Activated T-helper 1 cell treated with anti-CD3 and anti-CD28 coated beads, Interleukin-2, amount 50 U/mL, for 16 hours (primary cell): ENCODE results near the gene ZNF682.
A peak's percentile ranks its signal among the peaks of the same experiment; 100 is the strongest.
"Not testable (repeated sequence)": the region's sequence is repeated elsewhere in the genome, so short reads cannot be mapped to it uniquely, and the experiment has no call there.

Source experiments
- DNase-seq, 2 donors: peaks; one replicate each; pipeline ENCODE4 v3.0.0-alpha.2; 2020; ENCODE audit warnings: low read depth in 1 of 2, low spot score in 1 of 2

The ZNF682 gene

DNA sequence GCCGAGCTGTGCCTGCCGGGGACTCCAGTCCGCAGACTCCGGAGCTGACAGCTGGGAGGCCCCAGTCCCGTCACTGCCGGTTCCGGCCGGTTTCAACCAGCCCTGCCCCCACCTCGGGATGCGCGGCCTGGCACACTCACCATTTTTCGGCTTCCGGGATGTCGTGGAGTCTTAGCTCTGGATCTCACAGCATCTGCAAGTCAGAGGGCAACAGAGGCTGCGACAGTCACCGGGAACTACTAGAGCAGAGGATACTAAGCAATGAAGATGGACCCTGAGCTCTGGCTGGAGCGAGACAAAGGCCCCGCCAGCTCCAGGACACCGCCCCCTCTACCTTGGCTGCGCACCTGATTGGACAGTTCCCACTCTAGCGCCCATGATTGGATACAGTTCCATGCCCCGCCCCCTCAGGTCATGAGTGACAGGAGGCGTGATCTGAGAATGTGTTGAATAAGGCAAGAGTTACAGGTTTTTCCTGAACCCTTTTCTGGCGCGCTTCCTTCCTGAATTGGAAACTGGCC lies at the start of gene ZNF682:
TSS of gene ZNF682 (minus strand) at position 303 of the 521 bp plus-strand sequence. CDS start at position 143, 160 bp downstream.
- peak; percentile 87 to 88 for DNase-seq

DNA sequence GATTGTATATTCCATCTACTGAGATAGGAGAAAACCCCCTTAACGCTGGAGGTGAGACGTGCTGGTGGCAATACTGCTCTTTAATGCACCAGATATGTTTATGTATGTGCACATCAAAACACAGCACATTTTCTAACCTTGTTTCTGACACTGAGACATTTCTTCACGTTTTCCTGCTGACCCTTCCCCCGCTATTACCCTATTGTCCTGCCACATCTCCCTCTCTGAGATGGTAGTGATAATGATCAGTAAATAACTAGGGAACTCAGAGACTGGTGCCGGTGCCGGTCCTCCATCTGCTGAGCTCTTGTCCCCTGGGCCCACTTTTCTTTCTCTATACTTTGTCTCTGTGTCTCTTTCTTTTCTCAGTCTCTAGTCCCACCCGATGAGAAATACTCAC lies 43.6 kb upstream of the ZNF682 start:
- DNase-seq, result not testable (repeated sequence)

DNA sequence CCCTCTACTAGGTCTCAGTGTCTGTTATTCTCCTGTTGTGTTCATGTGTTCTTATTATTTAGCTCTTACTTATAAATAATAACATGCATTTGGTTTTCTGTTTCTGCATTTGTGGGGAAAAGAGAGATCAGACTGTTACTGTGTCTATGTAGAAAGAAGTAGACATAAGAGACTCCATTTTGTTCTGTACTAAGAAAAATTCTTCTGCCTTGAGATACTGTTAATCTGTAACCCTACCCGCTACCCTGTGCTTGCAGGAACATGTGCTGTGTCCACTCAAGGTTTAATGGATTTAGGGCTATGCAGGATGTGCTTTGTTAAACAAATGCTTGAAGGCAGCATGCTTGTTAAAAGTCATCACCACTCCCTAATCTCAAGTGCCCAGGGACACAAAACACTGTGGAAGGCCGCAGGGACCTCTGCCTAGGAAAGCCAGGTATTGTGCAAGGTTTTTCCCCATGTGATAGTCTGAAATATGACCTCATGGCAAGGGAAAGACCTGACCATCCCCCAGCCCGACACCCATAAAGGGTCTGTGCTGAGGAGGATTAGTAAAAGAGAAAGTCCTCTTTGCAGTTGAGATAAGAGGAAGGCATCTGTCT lies 43.0 kb upstream of the ZNF682 start:
- not testable (repeated sequence) for DNase-seq

DNA sequence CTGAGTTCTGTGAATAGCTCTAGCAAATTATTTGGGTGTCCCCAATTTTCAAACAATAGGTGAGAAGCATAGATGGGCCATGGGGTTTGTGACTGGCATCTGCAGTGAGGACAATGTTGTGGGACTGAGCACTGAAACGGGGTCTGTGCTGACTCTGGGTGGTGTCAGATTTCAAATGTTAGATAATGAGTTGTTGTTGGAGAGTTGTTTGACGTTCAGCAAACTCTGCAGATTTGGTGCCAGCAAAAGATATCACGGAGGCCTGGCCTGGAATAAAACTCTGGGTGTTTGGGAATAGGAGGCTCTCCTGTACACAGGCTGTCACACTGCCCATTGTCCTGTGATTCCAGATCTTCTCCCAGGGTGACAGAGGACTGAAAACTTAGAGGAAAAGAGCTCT lies 41.4 kb upstream of the ZNF682 start:
- DNase-seq, result no peak

DNA sequence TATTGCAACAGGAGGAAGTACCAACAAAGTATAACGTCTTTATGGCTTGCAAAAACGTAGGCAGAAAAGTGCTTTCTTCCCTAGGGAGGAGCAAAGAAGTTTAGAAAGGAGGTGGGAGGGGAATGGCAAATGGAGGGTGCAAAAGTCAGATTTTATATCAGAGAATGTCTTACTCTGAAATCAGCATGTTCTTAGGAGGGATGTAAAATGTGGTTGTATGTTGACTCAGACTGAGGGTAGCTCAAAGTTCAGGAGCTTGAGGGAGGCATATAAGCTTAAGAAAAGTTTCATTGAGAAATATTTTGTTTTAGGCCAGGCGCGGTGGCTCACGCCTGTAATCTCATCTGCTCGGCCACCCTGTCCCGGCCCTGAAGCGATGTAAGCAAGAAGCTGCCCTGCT lies 40.2 kb upstream of the ZNF682 start:
- DNase-seq, result no peak

DNA sequence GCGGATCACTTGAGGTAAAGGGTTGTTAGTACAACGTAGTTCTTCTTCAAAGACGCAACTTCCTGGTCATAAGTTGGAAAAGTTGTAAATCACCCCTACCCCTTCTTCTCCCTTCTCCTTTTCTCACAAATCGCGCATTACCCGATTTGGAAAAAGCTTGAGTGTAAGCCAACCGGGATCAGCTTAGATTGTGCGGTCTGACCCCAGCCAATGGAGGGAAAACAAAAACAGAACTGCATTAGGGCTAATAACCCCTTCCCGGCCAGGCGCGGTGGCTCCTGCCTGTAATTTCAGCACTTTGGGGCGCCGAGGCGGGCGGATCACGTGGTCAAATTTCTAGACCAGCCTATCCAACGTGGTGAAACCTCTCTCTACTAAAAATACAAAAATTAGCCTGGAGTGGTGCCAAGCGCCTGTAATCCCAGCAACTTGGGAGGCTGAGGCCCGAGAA lies 39.3 kb upstream of the ZNF682 start:
- no peak for DNase-seq

DNA sequence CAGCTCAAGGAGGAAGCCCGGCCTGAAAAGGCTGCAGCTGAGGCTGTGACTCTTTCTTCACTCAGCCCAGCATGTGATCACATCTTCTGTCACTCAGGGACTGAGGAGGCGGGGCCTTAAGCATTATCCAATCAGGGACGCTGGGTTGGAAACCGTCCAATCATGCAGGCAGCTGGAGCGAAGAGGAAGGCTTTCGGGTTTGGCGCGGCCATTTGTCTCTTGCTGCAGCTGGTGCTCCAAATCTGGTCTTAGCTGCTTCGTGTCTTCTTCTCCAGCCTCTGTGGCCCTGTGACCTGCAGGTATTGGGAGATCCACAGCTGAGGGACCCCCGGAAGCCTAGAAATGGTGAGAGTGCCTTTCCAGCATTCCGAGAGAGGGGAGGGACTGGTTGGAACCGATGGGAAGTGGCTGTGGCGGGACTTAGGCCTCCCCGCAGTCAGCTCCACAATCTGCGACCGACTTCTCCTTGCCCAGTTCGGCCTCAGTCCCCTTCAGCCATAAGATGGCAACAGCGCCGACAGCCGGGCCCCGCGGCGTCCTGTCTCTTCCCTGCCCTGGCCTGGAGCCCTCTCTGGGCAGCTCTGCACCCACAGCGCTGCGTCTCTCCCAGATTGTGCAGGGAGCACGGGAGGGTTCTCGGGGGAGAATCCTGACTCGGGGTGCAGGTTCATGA lies 38.6 kb upstream of the ZNF682 start, which contains the start of gene ZNF90:
TSS of gene ZNF90 (plus strand) at position 210 of the 673 bp plus-strand sequence. CDS start at position 343, 133 bp downstream.
- DNase-seq, result peak; percentile 49 to 72

DNA sequence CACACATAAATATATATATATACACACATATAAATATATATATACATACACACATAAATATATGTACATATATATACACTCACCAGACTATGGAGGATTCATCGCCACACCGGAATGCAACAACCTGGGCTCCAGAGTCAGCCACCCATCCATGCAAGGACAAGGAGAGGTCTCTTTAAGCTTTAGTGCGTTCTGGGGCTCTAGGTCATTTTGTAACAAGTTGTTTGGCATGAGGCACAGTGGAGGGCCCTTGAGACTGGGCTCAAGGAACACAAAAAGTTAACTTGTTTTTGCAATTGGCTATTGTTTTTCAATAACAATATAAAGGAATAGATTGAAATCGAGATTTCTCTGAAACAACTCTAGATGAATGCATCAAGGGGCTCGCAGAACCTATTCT lies 33.6 kb upstream of the ZNF682 start:
- DNase-seq, result no peak

DNA sequence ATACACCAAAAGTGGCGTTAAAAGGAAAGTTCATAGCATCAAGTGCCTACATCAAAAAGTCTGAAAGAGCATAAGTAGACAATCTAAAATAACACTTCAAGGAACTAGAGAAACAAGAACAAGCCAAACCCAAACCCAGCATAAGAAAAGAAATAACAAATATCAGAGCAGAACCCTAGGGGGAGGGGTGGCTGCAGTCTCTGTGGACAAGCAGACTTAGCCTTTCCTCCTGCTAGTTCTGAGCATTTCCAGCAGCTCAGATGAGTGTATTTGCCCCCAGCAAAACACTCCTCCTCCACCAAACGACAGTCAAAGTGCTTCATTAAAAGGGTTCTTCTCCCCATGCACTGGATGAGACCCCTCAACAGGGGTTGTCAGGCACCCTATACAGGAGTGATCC lies 31.4 kb upstream of the ZNF682 start:
- no peak for DNase-seq

DNA sequence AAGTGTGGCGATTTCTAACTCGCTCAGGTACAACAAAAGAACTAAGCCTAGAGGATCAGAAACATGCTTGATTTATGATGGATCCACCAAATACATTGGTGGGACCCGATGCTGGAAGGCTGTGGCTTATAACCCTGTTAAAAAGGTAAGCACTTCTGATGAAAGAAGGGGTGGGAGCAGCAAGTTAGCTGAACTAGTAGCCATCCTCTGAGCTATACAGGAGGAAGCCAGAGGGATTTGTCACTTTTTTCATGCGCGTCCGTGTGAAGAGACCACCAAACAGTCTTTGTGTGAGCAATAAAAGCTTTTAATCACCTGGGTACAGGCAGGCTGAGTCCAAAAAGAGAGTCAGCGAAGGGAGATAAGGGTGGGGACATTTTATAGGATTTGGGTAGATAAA lies 29.3 kb upstream of the ZNF682 start:
- DNase-seq, result not testable (repeated sequence)

DNA sequence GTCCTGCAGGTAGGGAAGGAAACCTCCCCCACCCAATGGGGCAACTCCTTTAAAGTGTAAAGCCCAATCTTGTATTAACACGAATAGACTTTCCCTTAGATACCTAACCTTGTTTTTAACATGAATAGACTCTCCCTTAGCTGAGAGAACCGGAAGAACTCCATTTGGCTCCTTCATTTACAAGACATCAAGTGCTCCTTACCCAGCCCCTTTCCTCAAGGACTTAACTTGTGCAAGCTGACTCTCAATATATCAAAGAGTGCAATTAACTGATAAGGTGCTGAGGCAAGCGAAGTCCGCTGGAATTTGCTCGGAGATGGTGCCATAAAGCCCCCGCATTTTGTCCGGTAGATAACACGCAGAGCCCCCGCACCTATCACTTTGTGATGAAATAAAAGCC lies 28.6 kb upstream of the ZNF682 start:
- DNase-seq, result no peak

DNA sequence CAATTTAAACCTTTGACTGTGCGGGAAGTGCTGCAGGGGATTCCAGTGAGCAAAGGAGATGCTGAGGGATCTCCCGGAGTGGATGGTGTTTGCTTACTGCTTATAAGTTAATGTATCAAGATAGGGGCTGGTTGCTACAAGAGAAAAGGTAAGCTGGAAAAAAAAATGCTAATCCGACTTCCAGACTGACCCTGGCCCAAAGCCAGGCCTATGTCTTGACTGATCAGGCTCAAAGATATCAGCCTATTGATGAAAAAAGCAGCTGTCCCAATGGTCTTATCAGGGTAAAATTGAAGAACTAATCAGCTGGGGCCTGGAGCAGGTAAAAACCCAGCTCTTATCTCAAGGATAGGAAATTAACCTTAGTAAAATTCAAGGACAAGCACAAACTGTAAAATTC lies 27.6 kb upstream of the ZNF682 start:
- no peak for DNase-seq

DNA sequence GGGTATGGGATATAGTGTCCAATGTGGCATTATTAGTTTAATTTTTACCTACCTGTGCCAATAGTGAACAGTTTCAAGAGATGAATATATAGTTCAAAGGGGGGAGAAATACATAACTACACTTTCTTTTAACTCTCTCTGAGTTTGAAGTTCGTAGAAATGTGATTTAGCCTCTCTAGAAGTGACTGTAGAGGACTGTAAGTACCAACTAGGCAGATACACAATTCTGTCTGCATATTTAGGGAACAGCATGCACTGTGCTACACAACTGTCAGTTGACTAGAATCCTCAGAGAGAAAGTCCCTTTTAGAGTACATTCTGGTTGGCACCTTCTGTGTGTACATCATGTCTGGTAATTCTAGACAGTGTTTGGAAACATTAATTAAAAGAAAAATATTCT lies 21.0 kb upstream of the ZNF682 start:
- DNase-seq, result no peak

DNA sequence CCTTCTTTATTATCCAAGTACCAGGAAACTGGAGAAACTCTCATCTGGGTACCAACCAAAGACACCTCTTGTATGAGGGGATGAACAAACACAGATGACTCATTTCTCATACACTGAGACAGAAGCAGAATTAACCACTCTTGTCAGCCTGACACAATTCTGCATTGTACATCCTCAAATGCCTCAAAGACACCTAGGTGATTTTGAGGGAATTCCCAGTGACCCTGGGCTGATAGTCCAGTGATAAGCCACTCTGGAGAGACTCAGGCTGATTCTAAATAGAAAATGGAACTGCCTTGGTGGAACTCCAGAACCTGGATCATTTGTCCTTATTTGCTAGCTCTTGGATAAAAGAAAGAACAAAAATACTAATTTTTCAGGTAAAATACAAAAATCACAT lies 19.4 kb upstream of the ZNF682 start:
- not testable (repeated sequence) for DNase-seq

DNA sequence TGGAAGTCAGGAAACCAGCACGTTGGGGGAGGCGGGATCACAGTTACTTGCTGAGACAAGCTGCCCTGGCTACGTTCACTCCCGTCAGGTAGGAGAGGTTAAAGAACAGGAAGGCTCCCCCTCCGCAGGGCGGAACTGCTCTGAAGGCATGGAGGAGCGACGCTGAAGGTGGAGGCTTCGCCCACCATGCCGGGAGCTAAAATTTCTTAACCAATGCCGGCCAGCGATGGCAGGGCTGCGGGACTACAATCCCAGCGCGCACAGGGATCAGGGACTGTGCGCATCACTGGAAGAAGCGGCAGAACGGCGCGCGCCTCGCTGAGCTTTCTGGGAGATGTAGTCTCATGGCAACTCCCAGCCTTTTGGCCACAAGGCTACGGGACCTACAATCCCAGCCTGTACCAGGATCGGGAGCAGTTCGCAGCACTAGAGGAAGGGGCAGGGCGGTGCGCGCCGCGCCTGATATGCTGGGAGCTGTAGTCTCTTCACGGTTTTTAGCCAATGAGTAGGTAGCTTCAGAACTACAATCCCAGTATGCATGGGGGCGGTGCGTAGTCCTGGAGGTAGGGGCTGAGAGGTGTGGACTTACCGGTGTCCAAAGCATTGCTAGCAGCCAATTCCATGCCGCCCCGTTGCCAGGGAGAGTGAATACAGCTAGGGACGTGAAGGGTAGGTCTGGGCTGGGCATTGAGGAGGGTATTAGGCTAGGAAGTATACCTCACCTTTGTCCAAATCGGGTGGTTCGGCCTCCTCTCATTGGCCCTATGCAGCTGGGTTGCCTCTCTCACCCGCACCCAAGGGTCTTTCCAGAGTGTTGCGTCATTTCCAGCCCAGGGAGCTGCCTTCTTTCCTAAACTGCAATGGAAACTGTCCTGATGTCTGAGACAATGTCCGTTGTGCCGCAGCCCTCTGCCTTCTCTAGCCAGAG lies 12.8 kb upstream of the ZNF682 start:
- peak; percentile 25 to 27 for DNase-seq

DNA sequence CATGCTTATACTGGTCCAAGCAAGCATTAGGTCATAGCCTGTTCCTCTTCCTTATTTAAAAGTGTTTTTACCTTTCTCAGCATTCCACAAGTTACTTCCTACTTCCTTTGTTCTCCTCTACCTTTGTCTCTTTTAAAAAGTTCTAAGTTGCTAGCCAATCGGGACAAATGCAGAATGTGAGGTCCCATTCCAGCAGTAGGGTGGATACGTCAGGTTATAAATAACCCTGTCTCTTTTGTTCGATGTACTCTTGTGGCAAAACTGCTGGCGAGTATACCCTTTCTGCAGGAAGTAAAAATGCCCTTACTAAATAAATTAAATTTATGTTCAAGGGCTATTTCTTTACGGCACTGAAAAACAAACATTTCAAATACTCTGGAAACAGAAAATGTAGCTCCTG lies 6.4 kb upstream of the ZNF682 start:
- not testable (repeated sequence) for DNase-seq

DNA sequence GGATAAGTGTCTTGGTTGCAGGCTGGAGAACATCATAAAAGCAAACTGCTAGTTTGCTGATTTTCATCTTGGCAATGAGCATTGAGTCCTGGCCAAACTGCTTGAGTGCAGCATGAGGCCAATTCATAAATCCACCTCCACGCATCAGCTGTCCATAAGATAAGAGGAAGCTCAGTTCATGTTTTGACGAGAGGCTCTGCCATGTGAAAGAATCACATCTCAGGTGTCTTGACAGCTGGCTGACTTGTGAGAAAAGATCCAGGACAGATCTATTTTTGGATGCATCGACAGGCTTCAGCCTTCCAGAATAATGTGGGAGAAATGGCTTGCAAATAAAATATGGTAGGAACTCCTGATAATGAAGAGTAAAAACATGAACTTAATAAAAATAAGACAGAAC lies 5.4 kb upstream of the ZNF682 start:
- DNase-seq, result no peak

DNA sequence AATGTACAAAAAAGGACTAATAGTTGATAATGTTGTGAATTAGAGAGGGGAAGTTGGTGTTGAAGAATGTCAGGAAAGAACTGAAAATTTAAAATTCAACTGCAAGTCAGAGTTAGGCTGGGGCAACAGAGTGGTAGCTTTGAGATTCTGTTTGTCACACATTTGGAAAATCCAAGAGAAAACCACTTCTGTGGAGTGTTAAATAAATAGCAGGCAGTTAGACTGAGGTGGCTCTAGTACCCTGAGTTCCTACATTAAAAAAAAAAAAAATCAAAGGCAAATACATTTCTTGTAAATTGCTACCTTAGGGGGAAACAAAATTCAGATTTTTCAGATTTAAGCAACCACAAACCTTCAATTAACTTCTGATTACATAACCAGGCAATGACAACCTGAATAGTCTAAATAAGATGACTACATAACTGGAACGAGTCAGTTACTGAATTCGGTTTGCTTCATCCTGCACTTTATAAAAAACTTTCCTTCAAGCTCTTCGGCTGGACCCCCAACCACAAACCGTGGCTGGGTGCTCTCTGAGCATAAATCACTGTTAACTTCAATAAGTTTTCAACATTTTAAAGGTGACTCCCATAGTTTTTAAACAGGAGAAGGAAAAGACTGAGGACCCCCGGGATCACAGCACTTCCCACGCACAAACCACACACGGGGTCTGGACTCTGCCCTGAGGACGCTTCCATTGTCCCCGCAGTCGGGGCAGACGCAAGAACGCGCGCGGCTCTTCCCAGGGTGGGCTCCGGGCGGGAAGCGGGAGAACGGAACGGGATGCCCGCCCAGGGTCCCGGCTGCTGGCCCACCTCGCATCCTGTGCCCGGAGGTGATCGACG lies 725 bp downstream of the ZNF682 start:
- DNase-seq, result no peak

DNA sequence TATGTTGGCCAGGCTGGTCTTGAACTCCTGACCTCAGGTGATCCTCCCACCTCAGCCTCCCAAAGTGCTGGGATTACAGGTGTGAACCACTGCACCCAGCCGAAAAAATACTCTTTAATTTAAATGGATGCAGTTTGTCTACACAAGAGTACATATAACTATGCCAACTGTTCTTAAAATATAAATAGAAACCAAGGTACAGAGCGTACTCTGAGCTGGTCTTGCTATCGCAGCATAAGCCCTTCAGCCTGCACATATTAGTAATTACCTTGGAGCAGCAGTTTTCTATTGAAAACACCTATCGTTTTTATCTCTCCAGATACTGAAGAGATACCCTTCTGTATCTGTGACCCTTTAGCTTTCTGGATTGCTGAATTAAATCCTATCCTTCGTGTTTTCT lies 3.4 kb downstream of the ZNF682 start:
- DNase-seq, result no peak

DNA sequence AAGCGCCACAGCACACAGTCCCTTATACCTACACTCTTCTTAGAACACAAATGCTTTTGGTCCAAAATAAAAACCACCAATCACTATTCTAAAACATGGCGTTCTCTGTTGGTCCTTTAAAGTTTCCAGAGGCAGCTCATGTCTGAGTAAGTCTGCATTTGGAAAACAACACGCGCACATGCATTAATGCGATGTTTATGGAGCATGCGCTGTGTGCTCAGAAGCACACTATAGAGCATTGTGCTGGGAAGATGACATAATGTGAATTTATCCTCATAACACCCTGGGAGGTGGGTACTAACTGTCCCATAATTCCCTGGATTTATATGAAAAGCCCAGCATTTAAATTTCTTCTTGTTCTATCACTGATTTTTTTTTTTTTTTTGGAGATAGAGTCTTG lies 10.7 kb downstream of the ZNF682 start:
- no peak for DNase-seq

DNA sequence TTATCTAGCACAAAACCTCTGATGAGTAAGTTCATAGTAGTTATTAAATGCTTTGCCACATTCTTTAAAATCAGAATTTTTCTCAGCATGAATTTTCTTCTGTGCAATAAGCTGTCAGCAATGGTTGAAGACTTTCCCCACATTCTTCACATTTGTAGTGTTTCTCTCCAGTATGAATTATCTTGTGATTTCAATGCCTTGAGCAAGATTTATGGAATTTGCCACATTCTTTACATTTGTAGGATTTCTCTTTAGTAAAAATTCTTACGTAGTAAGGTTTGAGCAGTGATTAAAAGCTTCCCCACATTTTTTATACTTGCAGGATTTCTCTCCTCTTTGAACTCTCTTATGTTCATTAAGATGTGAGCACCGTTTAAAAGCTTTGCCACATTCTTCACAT lies 33.6 kb downstream of the ZNF682 start:
- no peak for DNase-seq
